ENCODE data around the gene GNG12.
A peak's percentile ranks its signal among the peaks of the same experiment; 100 is the strongest.

The GNG12 gene

GRCh38 chr1:67761730-67762129 lies 71.5 kb downstream of the GNG12 start:
- no peaks in the 10 kb centered on the region for H3K79me2 ChIP-seq (ENCODE audit: insufficient read depth, low read length)
- no peak overlapping the region for H3K9ac ChIP-seq (ENCODE audit: low read depth, low read length, poor library complexity, severe bottlenecking)
- H2AFZ ChIP-seq (ENCODE audit: low read length) = no peak overlapping the region
- peaks cover 6% of the 10 kb centered on the region for H3K4me1 ChIP-seq (ENCODE audit: insufficient read depth, low read length, poor library complexity, severe bottlenecking)
- H3K9me2 ChIP-seq (replicated peaks; ENCODE audit: low read depth, low read length) = no peaks in the 10 kb centered on the region
- TF ChIP-seq EZH2phosphoT487 (IDR thresholded peaks at IDR 0.05; ENCODE audit: borderline replicate concordance) (no peak), CTCF (conservative IDR thresholded peaks at IDR 0.05; ENCODE audit: low read length) (no peak)
- no peaks in the 10 kb centered on the region for H3K27me3 ChIP-seq (ENCODE audit: insufficient read depth, low read length, poor library complexity, severe bottlenecking)
- no peaks in the 10 kb centered on the region for H3K9me3 ChIP-seq (ENCODE audit: insufficient read depth, low read depth, low read length)
- no peak overlapping the region for H3K4me2 ChIP-seq (ENCODE audit: low read depth, low read length, poor library complexity, severe bottlenecking)
- no peaks in the 10 kb centered on the region for H4K20me1 ChIP-seq (ENCODE audit: insufficient read depth, low read length, poor library complexity, severe bottlenecking)
- H3F3A ChIP-seq (ENCODE audit: low read depth) = no peaks in the 10 kb centered on the region
- no peak overlapping the region for H3K4me3 ChIP-seq (ENCODE audit: low read length, poor library complexity, severe bottlenecking)
- no peaks in the 10 kb centered on the region for H3K36me3 ChIP-seq (ENCODE audit: insufficient read depth, low read length)

- Histone ChIP-seq H3F3A (ENCODE audit: low read depth) (no peaks in the 10 kb centered on the region), H3K27me3 (ENCODE audit: insufficient read depth, low read length, poor library complexity, severe bottlenecking) (no peaks in the 10 kb centered on the region), H4K20me1 (ENCODE audit: insufficient read depth, low read length, poor library complexity, severe bottlenecking) (no peaks in the 10 kb centered on the region), H3K79me2 (ENCODE audit: insufficient read depth, low read length) (no peaks in the 10 kb centered on the region), H3K36me3 (ENCODE audit: insufficient read depth, low read length) (no peaks in the 10 kb centered on the region), H3K4me2 (ENCODE audit: low read depth, low read length, poor library complexity, severe bottlenecking) (no peak overlapping the region), H3K4me1 (ENCODE audit: insufficient read depth, low read length, poor library complexity, severe bottlenecking) (no peaks in the 10 kb centered on the region), H3K4me3 (ENCODE audit: low read length, poor library complexity, severe bottlenecking) (no peak overlapping the region), H3K9me3 (ENCODE audit: insufficient read depth, low read depth, low read length) (no peaks in the 10 kb centered on the region), H3K9me2 (replicated peaks; ENCODE audit: low read depth, low read length) (no peaks in the 10 kb centered on the region), H2AFZ (ENCODE audit: low read length) (no peak overlapping the region), H3K9ac (ENCODE audit: low read depth, low read length, poor library complexity, severe bottlenecking) (no peak overlapping the region)
- TF ChIP-seq EZH2phosphoT487 (IDR thresholded peaks at IDR 0.05; ENCODE audit: borderline replicate concordance) (no peak), CTCF (conservative IDR thresholded peaks at IDR 0.05; ENCODE audit: low read length) (no peak)
Observed at GRCh38 chr1:67761091-67761490, 72.2 kb downstream of the GNG12 start.

GRCh38 chr1:67760030-67760821 lies 73.0 kb downstream of the GNG12 start:
- no peaks in the 10 kb centered on the region for H3K36me3 ChIP-seq (ENCODE audit: insufficient read depth, low read length)
- no peak for TF ChIP-seq EZH2phosphoT487 (IDR thresholded peaks at IDR 0.05; ENCODE audit: borderline replicate concordance)
- TF ChIP-seq CTCF (conservative IDR thresholded peaks at IDR 0.05; ENCODE audit: low read length) = peak; percentile 85
- H3K27me3 ChIP-seq (ENCODE audit: insufficient read depth, low read length, poor library complexity, severe bottlenecking) = no peaks in the 10 kb centered on the region
- H4K20me1 ChIP-seq (ENCODE audit: insufficient read depth, low read length, poor library complexity, severe bottlenecking) = no peaks in the 10 kb centered on the region
- H3K79me2 ChIP-seq (ENCODE audit: insufficient read depth, low read length) = no peaks in the 10 kb centered on the region
- H2AFZ ChIP-seq (ENCODE audit: low read length) = peak overlapping the region; percentile 95
- no peak overlapping the region for H3K9ac ChIP-seq (ENCODE audit: low read depth, low read length, poor library complexity, severe bottlenecking)
- no peaks in the 10 kb centered on the region for H3F3A ChIP-seq (ENCODE audit: low read depth)
- H3K9me3 ChIP-seq (ENCODE audit: insufficient read depth, low read depth, low read length) = no peaks in the 10 kb centered on the region
- H3K9me2 ChIP-seq (replicated peaks; ENCODE audit: low read depth, low read length) = no peaks in the 10 kb centered on the region
- H3K4me3 ChIP-seq (ENCODE audit: low read length, poor library complexity, severe bottlenecking) = no peak overlapping the region
- H3K4me1 ChIP-seq (ENCODE audit: insufficient read depth, low read length, poor library complexity, severe bottlenecking) = no peaks in the 10 kb centered on the region
- H3K4me2 ChIP-seq (ENCODE audit: low read depth, low read length, poor library complexity, severe bottlenecking) = no peak overlapping the region
